CD4-positive, alpha-beta T cell treated with Interleukin-6 at 100 ng/mL for 8 hours (primary cell): ENCODE measurements around the gene SORBS1.
"Not testable (repeated sequence)": the region's sequence is repeated elsewhere in the genome, so short reads cannot be mapped to it uniquely, and the experiment has no call there.

ENCODE experiments used
- DNase-seq: peaks from one replicate; pipeline ENCODE4 v3.0.0-alpha.2; 2020; ENCODE audit warnings: mixed read lengths, low spot score

The SORBS1 gene

DNA sequence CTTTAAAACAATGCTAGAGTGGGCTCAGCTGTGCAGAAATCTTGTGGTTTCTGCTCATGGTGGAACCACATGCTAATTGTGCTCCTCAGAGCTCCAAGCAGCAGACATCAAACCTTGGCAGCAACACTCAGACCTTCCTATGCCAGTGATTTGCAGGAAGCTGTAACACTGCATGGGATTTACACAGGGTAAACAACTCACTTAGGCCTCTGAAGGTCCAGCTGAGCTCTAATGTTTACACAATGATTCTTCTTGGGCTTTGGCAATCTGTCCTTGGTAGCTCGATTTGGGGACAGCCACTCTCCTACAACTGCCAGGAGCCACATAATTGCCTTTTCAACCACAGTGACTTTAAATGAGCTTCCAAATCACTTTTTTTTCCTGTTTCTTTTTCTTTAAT is 172.6 kb downstream of the SORBS1 start:
- no peak for DNase-seq

DNA sequence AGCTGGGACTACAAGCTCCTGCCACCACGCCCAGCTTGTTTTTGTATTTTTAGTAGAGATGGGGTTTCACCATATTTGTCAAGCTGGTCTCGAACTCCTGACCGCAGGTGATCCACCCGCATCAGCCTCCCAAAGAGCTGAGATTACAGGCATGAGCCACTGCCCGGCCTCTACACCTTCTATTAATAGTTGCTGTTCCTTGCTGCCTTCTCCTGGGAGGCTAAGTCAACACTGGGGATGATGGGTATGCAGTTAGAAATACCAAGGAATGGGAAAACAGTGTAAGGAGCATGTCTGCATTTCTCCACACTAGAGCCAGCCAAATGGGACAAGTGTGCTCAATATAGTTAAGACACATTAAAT is 173.1 kb downstream of the SORBS1 start:
- no peak for DNase-seq

DNA sequence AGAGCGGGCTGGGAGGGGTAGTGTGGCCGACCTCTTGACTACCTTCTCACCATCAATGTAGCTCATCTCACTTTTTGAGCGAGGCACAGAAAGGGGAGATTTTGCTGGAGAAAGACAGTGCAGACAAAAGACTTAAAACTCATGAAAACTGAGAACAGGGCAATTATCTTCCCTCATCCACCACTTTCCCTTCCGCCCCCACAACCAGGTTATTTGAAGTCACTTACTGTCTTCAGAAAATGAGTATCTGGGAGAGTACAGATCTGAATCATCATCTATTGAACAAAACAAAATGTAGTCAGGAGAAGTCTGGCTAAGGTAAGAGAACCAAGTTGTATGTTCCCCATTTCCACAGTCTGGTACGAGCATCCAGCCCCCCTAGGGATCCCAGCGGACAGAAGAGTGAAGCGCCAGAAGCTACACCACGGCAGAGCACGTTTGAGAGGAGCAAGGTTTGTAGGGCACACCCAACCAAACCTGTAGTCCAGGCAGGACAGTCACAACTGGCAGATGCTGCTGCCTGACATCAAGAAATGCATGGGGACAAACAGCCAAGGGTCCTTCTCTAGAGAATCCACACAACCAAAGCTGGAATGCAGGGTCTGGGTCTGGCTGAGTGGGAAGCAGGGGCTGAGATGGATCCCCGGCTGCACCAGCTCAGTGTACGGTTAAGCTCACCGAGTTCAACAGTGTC is 177.0 kb downstream of the SORBS1 start:
- DNase-seq, result no peak

DNA sequence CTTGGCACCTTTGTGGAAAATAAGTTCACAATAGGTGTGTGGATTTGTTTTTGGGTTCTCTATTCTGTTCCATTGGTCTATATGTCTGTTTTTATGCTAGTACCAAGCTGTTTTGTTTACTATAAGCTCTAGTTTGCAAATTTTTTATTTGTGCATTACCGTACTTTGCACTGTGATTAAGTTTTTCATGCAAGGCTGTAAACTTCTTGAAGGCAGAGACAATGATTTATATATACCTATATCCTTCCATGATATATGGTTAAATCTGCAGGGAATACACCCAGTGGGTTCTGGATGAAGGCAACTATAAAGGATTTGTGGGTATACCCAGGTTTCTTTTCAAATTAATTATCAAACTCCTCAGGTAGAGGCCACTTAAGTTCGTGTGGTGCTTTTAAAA is 178.6 kb downstream of the SORBS1 start:
- DNase-seq, result no peak

- DNase-seq, result no peak
Observed at GRCh38 chr10:95382174-95382573, 179.0 kb downstream of the SORBS1 start.

DNA sequence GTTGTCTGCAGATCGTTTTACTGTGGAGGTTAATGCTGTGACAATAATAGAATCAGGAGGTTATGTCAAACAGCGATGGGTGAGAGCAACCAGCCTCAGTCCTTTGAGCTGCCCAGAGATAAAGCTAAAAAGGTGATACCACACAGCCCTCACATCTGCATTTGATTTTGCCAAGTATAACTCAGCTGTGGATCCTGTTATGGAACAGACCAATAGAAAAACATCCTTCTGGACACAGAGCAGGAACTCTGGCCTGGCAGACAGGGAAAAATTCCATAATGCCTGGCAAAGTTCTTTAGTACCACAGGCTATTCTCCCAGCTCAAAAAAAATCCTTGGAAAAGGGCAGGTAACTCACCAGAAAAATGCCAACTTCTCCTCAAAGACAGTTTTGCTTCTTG is 183.2 kb downstream of the SORBS1 start:
- no peak for DNase-seq

DNA sequence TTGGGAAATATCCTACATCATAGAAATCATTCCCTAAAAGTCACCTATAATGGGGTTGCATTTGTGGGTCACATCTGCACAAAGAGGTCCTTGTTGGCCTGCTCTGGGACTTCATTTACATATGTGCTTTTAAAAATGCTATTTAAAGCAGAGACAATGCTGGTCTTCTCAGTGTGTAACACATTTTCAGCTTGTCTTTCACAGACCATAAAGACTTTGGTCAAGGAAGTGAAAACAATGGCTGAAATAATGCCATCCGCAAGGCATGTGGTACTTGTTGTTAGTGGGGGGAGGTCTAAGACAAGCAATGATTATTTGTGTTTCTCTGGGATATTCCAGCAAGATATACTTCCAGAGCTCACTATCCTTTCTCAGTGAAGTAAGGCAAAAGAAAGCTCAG is 185.8 kb downstream of the SORBS1 start:
- DNase-seq, result no peak

GRCh38 chr10:95374597-95375209 is 186.5 kb downstream of the SORBS1 start:
- DNase-seq, result peak; percentile 25

GRCh38 chr10:95373660-95374059 is 187.5 kb downstream of the SORBS1 start:
- DNase-seq, result no peak

GRCh38 chr10:95364342-95364741 is 196.8 kb downstream of the SORBS1 start:
- no peak for DNase-seq

GRCh38 chr10:95363303-95363912 is 197.8 kb downstream of the SORBS1 start:
- peak; percentile 49 for DNase-seq

GRCh38 chr10:95360122-95360714 is 201.0 kb downstream of the SORBS1 start:
- no peak for DNase-seq

GRCh38 chr10:95359466-95359865 is 201.7 kb downstream of the SORBS1 start:
- DNase-seq, result no peak

DNA sequence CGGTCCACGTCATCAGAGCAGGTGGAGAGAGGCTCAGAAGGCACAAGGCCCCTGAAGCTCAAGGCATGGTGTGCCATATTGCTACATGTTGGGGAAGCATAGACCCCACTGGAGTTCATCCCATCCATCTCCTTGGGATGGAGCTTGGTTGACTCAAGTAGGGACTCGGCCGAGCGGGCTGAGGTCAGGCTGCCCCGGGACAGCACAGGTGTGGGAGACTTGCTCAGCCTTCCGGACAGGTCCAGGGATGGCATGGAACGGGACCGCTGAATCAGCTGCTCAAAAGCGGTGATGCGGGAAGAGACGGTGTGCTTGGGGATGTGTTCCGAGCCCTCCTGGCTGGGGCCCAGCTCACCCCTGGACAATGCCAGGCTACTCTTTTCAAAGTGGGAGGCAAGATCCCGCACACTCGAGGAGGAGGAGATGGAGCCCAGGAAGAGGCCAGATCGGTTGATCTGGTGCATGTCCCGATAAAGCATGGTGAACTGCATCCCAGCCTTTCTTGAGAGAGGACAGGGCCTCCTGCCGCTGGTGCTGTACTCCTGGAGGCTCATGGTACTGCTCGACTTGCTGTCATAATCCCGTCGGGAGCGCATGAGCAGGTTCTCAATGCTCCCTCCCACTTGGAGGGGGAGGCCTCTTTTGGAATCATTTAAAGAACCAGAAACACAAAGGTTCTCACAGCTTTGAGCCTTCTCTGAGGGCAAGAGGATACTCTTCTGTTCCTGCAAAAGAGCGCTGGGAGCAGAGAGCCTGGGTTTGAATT is 204.8 kb downstream of the SORBS1 start:
- no peak for DNase-seq

DNA sequence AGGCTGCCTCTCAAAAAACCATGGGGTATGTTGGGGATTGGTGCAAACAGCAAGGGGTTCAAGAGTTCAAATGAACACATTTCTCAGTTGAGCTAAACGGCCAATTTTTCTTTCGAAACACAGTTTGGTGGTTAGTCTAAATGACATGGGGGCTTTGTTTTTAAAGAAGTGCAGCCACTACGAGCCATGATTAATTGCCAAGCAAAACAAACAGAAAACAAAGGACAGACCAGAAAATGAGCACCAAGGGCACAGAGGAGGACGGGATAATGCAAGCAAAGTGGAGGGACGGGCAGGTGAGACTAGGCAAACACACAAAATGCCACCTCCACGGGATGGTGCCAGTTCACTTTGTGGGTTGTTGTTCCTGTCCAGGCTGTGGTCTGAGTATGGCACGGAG is 205.9 kb downstream of the SORBS1 start:
- DNase-seq, result no peak

DNA sequence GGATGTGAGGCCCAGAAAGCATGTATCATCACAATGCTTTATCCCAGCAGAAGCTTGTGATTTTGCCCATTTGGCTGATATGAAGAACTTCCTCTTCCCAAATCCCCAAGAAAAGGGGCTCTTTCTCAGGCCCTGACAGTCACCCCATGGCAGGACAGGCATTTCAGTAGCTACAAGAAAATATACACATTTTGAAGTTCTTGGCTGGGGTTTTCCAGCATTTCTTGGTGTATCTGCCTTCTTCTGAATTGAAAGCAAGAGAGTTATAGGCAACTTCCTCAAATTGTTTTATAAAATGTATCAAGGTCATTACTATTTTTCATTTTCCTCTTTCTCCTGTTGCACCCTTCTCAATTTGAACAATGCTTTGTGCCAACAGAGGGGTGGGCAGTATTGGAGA is 207.1 kb downstream of the SORBS1 start:
- no peak for DNase-seq

DNA sequence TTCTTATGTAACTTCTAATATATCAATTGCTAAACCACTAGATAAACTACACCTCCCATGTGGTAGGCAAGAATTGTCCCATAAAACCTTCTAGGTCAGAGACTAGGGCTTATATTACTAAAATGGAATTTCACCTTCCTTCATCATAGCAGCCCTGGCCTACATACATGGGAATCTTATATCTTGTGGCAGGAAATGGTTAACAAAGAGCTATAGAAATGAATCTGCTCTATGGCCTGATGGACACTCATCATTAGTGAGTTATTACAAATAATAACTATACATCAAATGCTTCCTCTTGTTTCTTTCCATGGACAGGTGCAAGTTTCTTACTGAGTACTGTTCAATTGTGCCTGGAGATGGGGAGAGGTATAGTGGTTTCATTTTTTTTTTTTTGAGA is 208.0 kb downstream of the SORBS1 start:
- no peak for DNase-seq

DNA sequence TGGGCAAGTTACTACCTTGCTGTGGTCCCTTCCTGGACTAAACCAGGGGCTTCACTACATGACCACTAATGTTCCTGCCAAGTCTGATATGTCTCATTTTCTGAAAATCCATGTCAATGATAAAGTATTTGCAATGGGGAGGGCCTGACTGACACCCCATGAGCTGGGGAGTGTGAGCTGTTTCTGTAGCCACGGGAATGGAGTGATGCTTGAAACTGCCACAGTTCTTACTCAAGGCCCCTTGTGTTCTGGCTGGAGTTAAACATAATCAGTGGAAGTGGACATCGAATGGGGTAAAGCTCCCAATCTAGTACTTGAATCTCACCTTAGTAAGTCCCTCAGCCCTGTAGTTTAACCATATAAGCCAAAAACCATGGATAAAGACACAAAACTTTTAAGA is 208.5 kb downstream of the SORBS1 start:
- DNase-seq, result no peak

DNA sequence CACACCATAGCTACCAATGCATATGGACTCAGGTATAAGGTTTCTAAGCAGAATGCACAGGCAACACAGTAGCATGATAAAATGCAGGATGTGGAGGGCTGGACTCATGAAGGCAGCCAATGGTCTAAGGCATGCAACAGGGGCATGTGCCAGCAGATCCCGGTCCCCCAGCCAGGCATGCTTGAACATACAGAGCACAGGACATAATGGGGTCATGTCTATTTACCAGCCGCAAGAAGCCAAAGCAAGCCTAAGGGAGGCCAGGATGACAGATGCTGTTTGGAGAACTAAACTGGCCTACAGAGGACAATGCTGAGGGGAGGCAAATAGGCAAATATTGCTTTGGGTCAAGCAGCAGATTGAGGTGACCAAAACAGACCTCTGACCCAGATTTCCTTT is 210.3 kb downstream of the SORBS1 start:
- no peak for DNase-seq

DNA sequence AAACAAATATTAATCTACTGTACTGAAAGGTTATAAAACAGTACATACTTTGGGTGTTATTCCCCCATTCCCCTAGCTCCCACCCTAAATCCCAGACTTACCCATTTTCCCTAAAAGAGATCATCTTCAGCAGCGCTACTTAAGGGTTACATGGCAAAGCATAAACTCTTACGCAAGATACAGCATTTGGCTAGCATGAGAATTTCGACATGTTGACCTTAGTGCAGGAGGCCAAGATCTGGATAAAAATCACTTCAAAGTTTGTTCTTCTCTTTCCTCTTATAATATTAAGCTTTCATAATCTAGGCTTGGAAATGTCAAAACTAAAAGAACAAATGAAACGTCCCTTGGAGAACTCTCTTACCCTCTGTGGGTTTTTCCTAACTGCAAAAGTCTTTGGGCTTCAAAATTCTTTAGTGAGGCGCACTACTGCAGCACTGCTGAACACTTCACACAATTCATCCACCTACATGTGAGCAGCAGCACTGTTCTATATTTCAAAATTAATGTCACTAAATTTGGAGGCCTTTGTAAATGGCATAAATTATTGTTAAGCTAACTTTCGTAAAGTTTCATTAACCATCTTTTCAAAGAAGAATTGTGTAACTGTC is 210.8 kb downstream of the SORBS1 start:
- no peak for DNase-seq

GRCh38 chr10:95347402-95347766 is 213.8 kb downstream of the SORBS1 start:
- not testable (repeated sequence) for DNase-seq

DNA sequence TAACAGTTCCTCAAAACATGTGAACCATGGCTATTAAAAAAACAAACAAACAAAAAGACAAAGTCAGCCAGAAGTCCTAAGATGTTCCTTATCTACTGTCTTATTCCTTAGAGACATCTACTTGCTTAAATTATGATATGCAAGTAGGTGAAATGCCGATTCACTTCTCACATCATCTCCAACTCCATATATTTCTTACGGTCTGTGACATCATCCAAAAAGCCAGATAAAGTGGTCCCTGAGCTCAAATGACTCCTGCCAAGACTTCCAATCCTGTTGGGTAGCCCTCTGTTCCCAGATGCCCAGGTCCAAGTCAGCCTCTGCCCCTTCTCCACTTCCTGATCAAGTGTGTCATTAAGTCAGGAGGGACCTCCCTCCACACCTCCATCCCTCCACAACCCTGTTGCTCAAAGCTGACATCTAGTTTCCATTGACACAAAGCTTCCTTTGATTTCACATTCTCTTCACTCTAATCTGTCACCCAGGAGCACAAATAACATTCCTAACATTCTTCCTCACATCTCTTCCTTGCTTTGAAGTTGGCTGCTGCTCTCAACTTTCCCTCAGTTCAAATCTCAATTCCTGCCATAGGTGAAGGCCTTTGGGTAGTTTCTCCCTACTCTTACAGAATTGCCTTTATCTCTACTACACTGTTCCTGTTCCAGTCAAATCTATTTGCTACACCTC is 214.3 kb downstream of the SORBS1 start:
- DNase-seq, result no peak
